ENCODE results near the gene OVOL3.
"Not testable (repeated sequence)": the region's sequence is repeated elsewhere in the genome, so short reads cannot be mapped to it uniquely, and the experiment has no call there.

The OVOL3 gene
- long read RNA-seq, donor 1, result 0 reads
- long read RNA-seq, donor 2, result 0 reads
- long read RNA-seq, donor 3, result 0 reads
- long read RNA-seq, donor 4, result 0 reads
- long read RNA-seq, donor 5, result 0 reads
- long read RNA-seq, donor 6, result 0 reads
- long read RNA-seq, donor 7, result 0 reads
- long read RNA-seq, donor 8, result 0 reads

- no peak for DNase-seq
Measured at GRCh38 chr19:36110487-36111199, at the start of gene OVOL3. OVOL3 (plus strand) TSS chr19:36111143; CDS start chr19:36111203, 60 bp downstream.

DNA sequence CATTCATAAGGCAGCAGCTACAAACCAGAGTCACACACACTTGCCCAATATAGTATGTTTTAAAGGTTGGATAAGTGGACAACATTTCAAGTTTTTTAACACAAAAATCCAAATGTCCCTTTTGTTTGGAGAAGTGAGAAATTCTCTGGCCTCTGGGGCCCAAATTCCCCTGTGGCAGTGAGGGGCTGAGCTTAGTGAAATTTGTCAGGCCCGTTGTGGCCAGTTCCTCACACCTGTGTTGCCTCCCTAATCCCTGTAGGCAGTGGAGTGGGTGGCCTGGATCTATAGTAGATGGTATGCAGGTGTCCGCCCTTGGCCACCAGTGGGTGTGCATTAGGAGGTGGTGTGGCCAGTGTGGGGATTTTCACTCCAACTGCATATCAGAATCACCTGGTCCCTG is 49.6 kb upstream of the OVOL3 start:
- DNase-seq, result no peak

GRCh38 chr19:36064826-36065225 is 46.1 kb upstream of the OVOL3 start:
- no peak for DNase-seq

- DNase-seq, result no peak
Measured at GRCh38 chr19:36067681-36068080, 43.3 kb upstream of the OVOL3 start.

- DNase-seq, result not testable (repeated sequence)
Measured at GRCh38 chr19:36068810-36069499, 42.0 kb upstream of the OVOL3 start.

- DNase-seq, result no peak
Measured at GRCh38 chr19:36072081-36072480, 38.9 kb upstream of the OVOL3 start.

- no peak for DNase-seq
Measured at GRCh38 chr19:36073121-36073876, 37.6 kb upstream of the OVOL3 start.

DNA sequence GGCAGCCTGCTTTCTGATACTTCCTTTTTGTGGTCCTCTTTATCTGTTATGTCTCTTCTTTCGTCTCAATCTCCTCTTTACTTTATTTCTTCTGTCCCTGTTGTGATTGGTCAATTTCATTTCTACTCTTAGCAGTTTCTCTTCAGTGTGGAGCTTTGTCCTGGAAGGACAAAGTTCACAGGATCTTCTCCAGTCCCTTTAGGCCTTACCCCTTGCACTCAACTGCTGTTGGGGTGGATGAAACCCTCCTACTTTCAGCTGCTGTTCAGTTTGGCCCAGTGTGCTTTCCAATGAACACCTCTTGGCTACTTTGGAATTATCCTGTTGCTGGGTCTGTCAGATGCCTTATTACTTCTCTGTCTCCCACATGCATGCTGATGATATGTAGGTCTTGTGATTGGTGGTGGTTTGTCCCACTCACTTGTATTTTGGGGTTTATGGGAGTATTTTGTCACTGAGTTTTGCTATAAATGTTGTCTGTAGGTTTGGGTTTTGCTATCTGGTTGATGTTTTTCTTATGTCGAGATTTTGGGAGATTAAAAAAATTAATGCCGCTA is 31.5 kb upstream of the OVOL3 start:
- DNase-seq, result no peak

GRCh38 chr19:36081385-36081784 is 29.6 kb upstream of the OVOL3 start:
- no peak for DNase-seq

- DNase-seq, result no peak
Measured at GRCh38 chr19:36081894-36082293, 29.0 kb upstream of the OVOL3 start.

DNA sequence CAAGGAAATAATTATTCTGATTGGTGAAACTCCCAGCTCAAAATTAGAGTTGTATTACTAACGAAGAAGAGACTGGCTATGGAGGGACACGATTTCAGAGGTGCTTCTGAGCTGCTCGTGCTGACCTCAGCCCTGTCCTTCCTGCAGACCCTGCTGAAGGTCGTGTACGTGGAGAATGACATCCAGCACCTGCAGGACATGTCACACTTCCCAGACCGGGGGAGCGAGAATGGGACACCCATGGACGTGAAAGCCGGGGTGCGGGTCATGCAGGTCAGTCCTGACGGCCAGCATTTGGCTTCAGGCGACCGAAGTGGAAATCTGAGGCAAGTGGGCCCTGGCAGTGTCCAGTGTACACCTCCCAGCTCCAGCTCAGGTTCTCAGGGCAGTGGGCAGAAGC is 28.0 kb upstream of the OVOL3 start:
- DNase-seq, result no peak

DNA sequence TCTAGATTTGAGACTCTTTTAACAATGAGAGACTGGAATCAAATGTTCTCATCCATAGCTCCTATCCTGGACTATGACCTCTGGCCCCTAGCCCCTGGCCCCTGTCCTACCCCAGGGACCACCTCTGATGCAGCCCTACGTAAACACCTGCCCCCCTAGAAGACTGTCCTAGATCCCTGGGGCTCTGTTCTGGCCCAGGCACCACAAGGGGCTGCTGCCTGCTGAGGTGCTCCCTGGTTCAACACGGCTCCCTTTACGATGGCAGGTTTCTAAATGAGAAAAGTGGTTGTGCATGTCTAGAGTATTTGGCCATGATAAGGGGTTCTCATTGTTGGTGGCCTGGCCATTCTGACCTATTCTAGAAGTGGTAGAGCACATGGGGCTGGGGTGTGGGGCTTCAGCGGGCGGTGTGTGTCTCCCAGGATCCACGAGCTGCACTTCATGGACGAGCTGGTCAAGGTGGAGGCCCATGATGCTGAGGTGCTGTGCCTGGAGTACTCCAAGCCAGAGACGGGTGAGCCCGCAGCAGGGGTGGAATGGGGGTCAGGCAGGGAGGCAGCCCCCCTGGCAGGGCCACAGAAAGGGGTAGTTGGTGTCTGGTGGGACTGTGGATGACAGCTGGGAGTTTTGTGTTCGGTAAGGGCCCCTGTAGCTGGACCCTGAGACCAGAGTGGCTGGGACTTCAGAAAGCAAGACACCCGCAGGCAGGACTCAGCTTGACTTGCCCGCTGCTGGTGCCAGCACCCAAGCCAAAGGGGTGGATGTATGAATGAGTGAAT is 26.5 kb upstream of the OVOL3 start:
- DNase-seq, result no peak

GRCh38 chr19:36086326-36086725 is 24.6 kb upstream of the OVOL3 start:
- DNase-seq, result no peak

GRCh38 chr19:36089847-36090246 is 21.1 kb upstream of the OVOL3 start:
- no peak for DNase-seq

DNA sequence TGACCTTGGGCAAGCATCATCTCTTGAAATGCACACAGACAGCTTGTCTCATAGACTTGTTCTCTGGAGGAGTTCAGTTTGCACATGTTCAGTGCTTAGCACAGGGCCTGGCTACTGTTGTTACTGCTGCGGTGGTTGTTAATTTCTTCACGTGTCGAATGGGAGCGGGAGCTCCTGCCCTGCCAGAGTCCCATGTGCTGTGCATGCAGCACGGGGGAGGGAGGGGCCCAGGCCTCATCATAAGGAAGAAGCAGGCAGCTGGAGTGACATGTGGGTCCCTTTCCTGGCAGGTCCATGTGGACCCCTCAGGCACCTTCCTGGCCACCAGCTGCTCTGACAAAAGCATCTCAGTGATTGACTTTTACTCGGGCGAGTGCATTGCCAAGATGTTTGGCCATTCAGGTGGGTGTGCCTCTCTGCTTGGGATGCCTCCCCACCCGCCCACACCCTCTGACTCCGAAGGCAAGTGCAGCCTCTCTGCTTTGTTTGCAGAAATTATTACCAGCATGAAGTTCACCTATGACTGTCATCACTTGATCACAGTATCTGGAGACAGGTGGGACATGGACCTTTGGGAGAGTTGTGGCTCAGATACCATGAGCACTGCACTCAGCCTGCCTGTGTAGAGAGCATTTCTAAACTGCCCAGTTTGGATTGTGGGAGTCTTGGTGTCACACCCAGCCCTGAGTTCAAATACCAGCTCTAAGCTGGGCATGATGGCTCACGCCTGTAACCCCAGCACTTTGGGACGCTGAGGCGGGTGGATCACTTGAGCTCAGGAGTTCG is 19.8 kb upstream of the OVOL3 start:
- DNase-seq, result no peak

DNA sequence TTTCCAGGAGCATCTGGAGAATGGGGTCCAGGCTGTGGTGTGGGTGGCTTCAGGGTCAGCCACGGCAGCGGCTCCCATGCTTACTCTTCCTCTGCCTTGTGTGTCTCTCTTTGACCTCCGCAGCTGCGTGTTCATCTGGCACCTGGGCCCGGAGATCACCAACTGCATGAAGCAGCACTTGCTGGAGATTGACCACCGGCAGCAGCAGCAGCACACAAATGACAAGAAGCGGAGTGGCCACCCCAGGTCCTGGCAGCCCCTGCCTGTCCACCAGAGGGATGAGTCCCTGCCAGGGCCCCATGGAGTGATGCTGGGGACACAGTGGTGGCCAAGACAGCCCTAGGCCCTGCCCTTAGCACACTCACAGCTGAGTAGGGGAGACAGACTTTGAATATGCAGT is 18.4 kb upstream of the OVOL3 start:
- DNase-seq, result no peak

DNA sequence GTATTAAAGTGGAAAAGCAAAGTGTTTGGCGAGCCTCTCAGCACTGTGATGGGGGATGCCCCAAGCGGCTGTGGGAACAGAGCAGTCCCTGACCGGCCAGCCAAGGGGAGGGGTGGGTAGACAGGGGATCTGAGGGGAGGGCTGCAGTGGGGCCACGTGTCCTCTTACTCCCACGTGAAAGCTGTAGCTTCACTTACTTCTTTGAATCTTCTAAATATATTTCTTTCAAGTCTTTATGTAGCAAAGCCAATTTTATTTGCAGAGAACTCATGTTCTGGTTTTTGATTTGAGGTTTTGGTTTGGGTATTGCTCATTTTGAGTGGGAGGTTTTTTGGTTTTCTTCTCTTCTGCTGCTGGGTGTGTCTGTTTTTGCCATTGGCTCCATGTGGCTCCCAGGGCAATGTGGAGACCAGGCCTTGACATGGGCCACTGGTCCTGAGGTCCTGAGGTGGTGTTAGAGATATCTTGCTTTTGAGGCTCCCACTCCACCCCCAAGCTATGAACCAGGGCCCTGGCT is 17.7 kb upstream of the OVOL3 start:
- DNase-seq, result no peak

- no peak for DNase-seq
Measured at GRCh38 chr19:36093687-36094086, 17.3 kb upstream of the OVOL3 start.

DNA sequence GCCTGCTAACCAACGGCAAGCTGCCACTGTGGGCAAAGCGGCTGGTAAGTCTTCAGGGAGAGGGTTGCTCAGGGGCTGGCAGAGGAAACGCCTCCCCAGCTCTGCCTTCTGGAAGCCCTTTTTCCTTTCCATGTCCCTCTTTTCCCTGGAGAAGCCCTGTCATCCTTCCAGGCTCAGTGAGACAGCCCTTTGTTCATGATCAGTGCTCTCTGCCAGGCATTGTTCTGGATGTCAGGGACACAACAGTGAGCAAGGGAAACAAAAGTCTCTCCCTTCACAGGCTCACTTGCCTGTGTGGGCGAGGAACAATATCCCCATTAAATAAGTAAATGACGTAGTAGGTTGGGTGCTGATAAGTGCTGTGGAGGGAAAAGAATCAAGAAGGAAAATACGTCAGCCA is 13.9 kb upstream of the OVOL3 start:
- DNase-seq, result no peak

GRCh38 chr19:36099166-36099785 is 11.7 kb upstream of the OVOL3 start:
- no peak for DNase-seq
